GM13976 (cell line): ENCODE measurements around the gene CEACAM16.

Experiments
- DNase-seq: peaks from one replicate; pipeline ENCODE4 v3.0.0; 2012; ENCODE audit warnings: low spot score
- CTCF ChIP-seq: IDR thresholded peaks from 2 replicates; pipeline ENCODE4 v1.5.1; 2012; ENCODE audit warnings: borderline replicate concordance, mild to moderate bottlenecking; ENCODE audit not compliant: insufficient read depth; ENCODE audit errors: extremely low read depth, missing control alignments, control extremely low read depth
- in situ Hi-C: fragments of 300-500 bp; cut with MboI; formaldehyde crosslinking; loops from one replicate; pipeline ENCODE4 v1.12.0; 2022; ENCODE audit warnings: low sequenced_read_pairs, mixed read lengths, inconsistent platforms; ENCODE audit not compliant: unreplicated experiment

The CEACAM16 gene

GRCh38 chr19:44749292-44749691 lies 50.3 kb downstream of the CEACAM16 start:
- no peak for DNase-seq
- no peak for TF ChIP-seq CTCF
- in situ Hi-C loops, result no loop called here

- no peak for DNase-seq
- TF ChIP-seq CTCF, result no peak
- in situ Hi-C loops, result no loop called here
These were observed 51.0 kb downstream of the CEACAM16 start for GRCh38 chr19:44749994-44750393.

GRCh38 chr19:44752123-44752815 lies 53.3 kb downstream of the CEACAM16 start:
- no peak for DNase-seq
- TF ChIP-seq CTCF, result no peak
- in situ Hi-C loops, result no loop called here

GRCh38 chr19:44752816-44753625 lies 54.1 kb downstream of the CEACAM16 start:
- in situ Hi-C loops, result no loop called here
- TF ChIP-seq CTCF, result no peak
- peak; percentile 96 for DNase-seq

- DNase-seq, result no peak
- no peak for TF ChIP-seq CTCF
- in situ Hi-C loops, result no loop called here
These were observed 54.6 kb downstream of the CEACAM16 start for GRCh38 chr19:44753626-44753931.

- no peak for TF ChIP-seq CTCF
- in situ Hi-C loops, result no loop called here
- peak; percentile 84 for DNase-seq
These were observed 55.2 kb downstream of the CEACAM16 start for GRCh38 chr19:44753932-44754749.
